ENCODE results near the gene TRIM67.

TRIM67 gene

GRCh38 chr1:231177936-231178335 is 16.1 kb downstream of the TRIM67 start:
- Histone ChIP-seq H3K4me3 (IDR thresholded peaks at IDR 0.05; ENCODE audit: insufficient read depth, low read depth, low read length) (no peak overlapping the region), H4K20me1 (ENCODE audit: insufficient read depth) (no peaks in the 10 kb centered on the region), H2AFZ (ENCODE audit: low read depth) (no peak overlapping the region), H3K79me2 (ENCODE audit: insufficient read depth, low read depth) (no peaks in the 10 kb centered on the region), H3K4me1 (ENCODE audit: low read depth, poor library complexity, severe bottlenecking) (no peaks in the 10 kb centered on the region), H3K27me3 (ENCODE audit: insufficient read depth, low read depth) (no peaks in the 10 kb centered on the region), H3K36me3 (ENCODE audit: insufficient read depth) (no peaks in the 10 kb centered on the region), H3K9ac (no peak overlapping the region), H3K4me2 (no peak overlapping the region), H3K27ac (no peak overlapping the region)
- no peak for TF ChIP-seq CTCF (conservative IDR thresholded peaks at IDR 0.05; ENCODE audit: low read depth, low read length)

GRCh38 chr1:231178970-231179369 is 17.1 kb downstream of the TRIM67 start:
- Histone ChIP-seq H3K4me2 (no peak overlapping the region), H3K27me3 (ENCODE audit: insufficient read depth, low read depth) (no peaks in the 10 kb centered on the region), H3K36me3 (ENCODE audit: insufficient read depth) (no peaks in the 10 kb centered on the region), H3K9ac (no peak overlapping the region), H3K4me1 (ENCODE audit: low read depth, poor library complexity, severe bottlenecking) (no peaks in the 10 kb centered on the region), H2AFZ (ENCODE audit: low read depth) (no peak overlapping the region), H3K27ac (no peak overlapping the region), H3K79me2 (ENCODE audit: insufficient read depth, low read depth) (no peaks in the 10 kb centered on the region), H3K4me3 (IDR thresholded peaks at IDR 0.05; ENCODE audit: insufficient read depth, low read depth, low read length) (no peak overlapping the region), H4K20me1 (ENCODE audit: insufficient read depth) (no peaks in the 10 kb centered on the region)
- no peak for TF ChIP-seq CTCF (conservative IDR thresholded peaks at IDR 0.05; ENCODE audit: low read depth, low read length)

GRCh38 chr1:231180034-231180433 is 18.2 kb downstream of the TRIM67 start:
- no peak overlapping the region for H3K9ac ChIP-seq
- H3K4me3 ChIP-seq (IDR thresholded peaks at IDR 0.05; ENCODE audit: insufficient read depth, low read depth, low read length): no peak overlapping the region
- no peaks in the 10 kb centered on the region for H3K4me1 ChIP-seq (ENCODE audit: low read depth, poor library complexity, severe bottlenecking)
- no peak for TF ChIP-seq CTCF (conservative IDR thresholded peaks at IDR 0.05; ENCODE audit: low read depth, low read length)
- no peaks in the 10 kb centered on the region for H3K27me3 ChIP-seq (ENCODE audit: insufficient read depth, low read depth)
- no peaks in the 10 kb centered on the region for H3K36me3 ChIP-seq (ENCODE audit: insufficient read depth)
- no peaks in the 10 kb centered on the region for H4K20me1 ChIP-seq (ENCODE audit: insufficient read depth)
- no peak overlapping the region for H2AFZ ChIP-seq (ENCODE audit: low read depth)
- H3K4me2 ChIP-seq: no peak overlapping the region
- no peak overlapping the region for H3K27ac ChIP-seq
- no peaks in the 10 kb centered on the region for H3K79me2 ChIP-seq (ENCODE audit: insufficient read depth, low read depth)

- Histone ChIP-seq H3K4me1 (ENCODE audit: low read depth, poor library complexity, severe bottlenecking) (no peaks in the 10 kb centered on the region), H3K27me3 (ENCODE audit: insufficient read depth, low read depth) (no peaks in the 10 kb centered on the region), H3K4me3 (IDR thresholded peaks at IDR 0.05; ENCODE audit: insufficient read depth, low read depth, low read length) (no peak overlapping the region)
Observed at GRCh38 chr1:231181271-231181670, 19.4 kb downstream of the TRIM67 start.

More at GRCh38 chr1:231181271-231181670, 19.4 kb downstream of the TRIM67 start:
- no peak overlapping the region for H2AFZ ChIP-seq (ENCODE audit: low read depth)
- TF ChIP-seq CTCF (conservative IDR thresholded peaks at IDR 0.05; ENCODE audit: low read depth, low read length): no peak
- H3K4me2 ChIP-seq: no peak overlapping the region
- H4K20me1 ChIP-seq (ENCODE audit: insufficient read depth): no peaks in the 10 kb centered on the region
- no peak overlapping the region for H3K9ac ChIP-seq
- H3K36me3 ChIP-seq (ENCODE audit: insufficient read depth): no peaks in the 10 kb centered on the region
- H3K79me2 ChIP-seq (ENCODE audit: insufficient read depth, low read depth): no peaks in the 10 kb centered on the region
- H3K27ac ChIP-seq: no peak overlapping the region
